Vagina (tissue), 2 donors: ENCODE measurements around the gene CDH4. TPM values are rescaled to one million over a fixed set of nuclear protein-coding genes. Genes with fewer than 3 reads are reported as not detected.

ENCODE experiments used
- DNase-seq, 2 donors: peaks; one replicate each; pipeline ENCODE4 v3.0.0-alpha.2; 2017; ENCODE audit errors: extremely low spot score in 2 of 2
- H3K27ac ChIP-seq: fragments of 200-600 bp; sonication (generic); one replicate; pipeline ENCODE4 v1.5.1; 2019
- H3K27me3 ChIP-seq: fragments of 200-600 bp; sonication (generic); one replicate; pipeline ENCODE4 v1.5.1; 2019
- H3K36me3 ChIP-seq, 2 donors: fragments of 200-600 bp; sonication (generic); one replicate each; pipeline ENCODE4 v1.5.1; 2017 to 2019
- H3K4me1 ChIP-seq: fragments of 200-600 bp; sonication (generic); one replicate; pipeline ENCODE4 v1.5.1; 2019
- H3K4me3 ChIP-seq, 2 donors: fragments of 200-600 bp; sonication (generic); 1 replicate in 1 of 2; 2 replicates in 1 of 2; pipeline ENCODE4 v1.5.1; 2016 to 2019
- H3K9me3 ChIP-seq: fragments of 200-600 bp; sonication (generic); one replicate; pipeline ENCODE4 v1.5.1; 2019
- CTCF ChIP-seq, 3 experiments: fragments of 450-650 bp in 2 of 3; fragments of 200-600 bp in 1 of 3; sonication (generic) in 1 of 3; IDR thresholded peaks; one replicate each; pipeline ENCODE4 v1.5.1; 2017 to 2019; ENCODE audit warnings: antibody characterized with exemption in 3 of 3, mild to moderate bottlenecking in 2 of 3, moderate library complexity in 2 of 3
- POLR2A ChIP-seq, 2 donors: fragments of 450-650 bp; IDR thresholded peaks; one replicate each; pipeline ENCODE4 v1.6.1; 2017; ENCODE audit warnings: antibody characterized with exemption in 2 of 2, mild to moderate bottlenecking in 2 of 2, moderate library complexity in 2 of 2
- POLR2AphosphoS5 ChIP-seq, 2 donors: sonication (generic); formaldehyde crosslinking; IDR thresholded peaks; one replicate each; pipeline ENCODE4 v1.9.0; 2017; ENCODE audit warnings: antibody characterized with exemption in 2 of 2, mild to moderate bottlenecking in 2 of 2, low read depth in 1 of 2; ENCODE audit not compliant: insufficient read depth in 1 of 2
- intact Hi-C: fragments of 100-400 bp; cut with DNase I; formaldehyde crosslinking; loops from one replicate; pipeline ENCODE4 v1.15.1; 2023
- total RNA-seq: library from RNA; depleted of rRNA; stranded (reverse); fragments of >200 nt; gene quantifications from one replicate; pipeline ENCODE4 v1.2.3, GENCODE V29; 2016

CDH4 gene
- total RNA-seq, 1 donor from 2014 or later = 0.25 TPM

- Histone ChIP-seq H3K27ac (no peak overlapping the region), H3K27me3 (no peaks in the 10 kb centered on the region), H3K4me1 (no peaks in the 10 kb centered on the region), H3K9me3 (no peaks in the 10 kb centered on the region), H3K36me3 (no peaks in the 10 kb centered on the region), H3K4me3 (no peak overlapping the region)
- intact Hi-C loops = no loop called here
- no peak for DNase-seq
- TF ChIP-seq CTCF (IDR thresholded peaks at IDR 0.05) (no peak), POLR2AphosphoS5 (IDR thresholded peaks at IDR 0.05; ENCODE audit: insufficient read depth in 1 of 2, low read depth in 1 of 2) (no peak), POLR2A (IDR thresholded peaks at IDR 0.05) (no peak)
Measured at GRCh38 chr20:61909028-61909427, 657.0 kb downstream of the CDH4 start.

- TF ChIP-seq CTCF (IDR thresholded peaks at IDR 0.05) (no peak), POLR2A (IDR thresholded peaks at IDR 0.05) (no peak), POLR2AphosphoS5 (IDR thresholded peaks at IDR 0.05; ENCODE audit: insufficient read depth in 1 of 2, low read depth in 1 of 2) (no peak)
- DNase-seq = no peak
Measured at GRCh38 chr20:61909821-61910220, 657.8 kb downstream of the CDH4 start.

GRCh38 chr20:61911824-61912223 is 659.8 kb downstream of the CDH4 start:
- Histone ChIP-seq H3K27ac (no peak overlapping the region), H3K4me3 (no peak overlapping the region), H3K9me3 (no peaks in the 10 kb centered on the region), H3K36me3 (no peaks in the 10 kb centered on the region), H3K4me1 (no peaks in the 10 kb centered on the region), H3K27me3 (no peaks in the 10 kb centered on the region)
- intact Hi-C loops = no loop called here
- TF ChIP-seq POLR2AphosphoS5 (IDR thresholded peaks at IDR 0.05; ENCODE audit: insufficient read depth in 1 of 2, low read depth in 1 of 2) (no peak), CTCF (IDR thresholded peaks at IDR 0.05) (no peak), POLR2A (IDR thresholded peaks at IDR 0.05) (no peak)
- DNase-seq = no peak

More at GRCh38 chr20:61909821-61910220, 657.8 kb downstream of the CDH4 start:
- Histone ChIP-seq H3K36me3 (no peaks in the 10 kb centered on the region), H3K27ac (no peak overlapping the region), H3K4me3 (no peak overlapping the region), H3K4me1 (no peaks in the 10 kb centered on the region), H3K9me3 (no peaks in the 10 kb centered on the region), H3K27me3 (no peaks in the 10 kb centered on the region)
- intact Hi-C loops = no loop called here

- intact Hi-C loops = no loop called here
- TF ChIP-seq CTCF (IDR thresholded peaks at IDR 0.05) (no peak), POLR2AphosphoS5 (IDR thresholded peaks at IDR 0.05; ENCODE audit: insufficient read depth in 1 of 2, low read depth in 1 of 2) (no peak), POLR2A (IDR thresholded peaks at IDR 0.05) (no peak)
- Histone ChIP-seq H3K27ac (no peak overlapping the region), H3K27me3 (no peaks in the 10 kb centered on the region), H3K36me3 (no peaks in the 10 kb centered on the region), H3K4me1 (no peaks in the 10 kb centered on the region), H3K4me3 (no peak overlapping the region), H3K9me3 (no peaks in the 10 kb centered on the region)
- no peak for DNase-seq
Measured at GRCh38 chr20:61912665-61913422, 660.8 kb downstream of the CDH4 start.
